IPS-20b (cell line): Measurements from ENCODE around the gene PIK3IP1.

ENCODE experiments used
- H3K27ac ChIP-seq: one replicate; pipeline ENCODE4 v1.5.1; 2013; ENCODE audit warnings: low read length
- H3K27me3 ChIP-seq: 2 replicates; pipeline ENCODE4 v1.6.1; 2013; ENCODE audit warnings: mild to moderate bottlenecking, low read length, inconsistent platforms; ENCODE audit not compliant: insufficient read depth
- H3K36me3 ChIP-seq: 2 replicates; pipeline ENCODE4 v1.6.1; 2013; ENCODE audit warnings: low read depth, mild to moderate bottlenecking, inconsistent platforms, low read length, moderate library complexity; ENCODE audit not compliant: insufficient read depth
- H3K4me1 ChIP-seq: 2 replicates; pipeline ENCODE4 v1.6.1; 2013; ENCODE audit warnings: mild to moderate bottlenecking, control low read depth, inconsistent platforms, low read length, moderate library complexity; ENCODE audit not compliant: insufficient read depth
- H3K4me3 ChIP-seq: 2 replicates; pipeline ENCODE4 v1.5.1; 2013; ENCODE audit warnings: mild to moderate bottlenecking, low read length, inconsistent platforms
- H3K9ac ChIP-seq: 2 replicates; pipeline ENCODE4 v1.6.1; 2013; ENCODE audit warnings: low read depth, mild to moderate bottlenecking, inconsistent platforms, low read length, moderate library complexity
- H3K9me3 ChIP-seq: 2 replicates; pipeline ENCODE4 v1.6.1; 2013; ENCODE audit warnings: mild to moderate bottlenecking, low read depth, low read length, inconsistent platforms; ENCODE audit not compliant: insufficient read depth

The PIK3IP1 gene

GRCh38 chr22:31286360-31287255 lies 5.7 kb downstream of the PIK3IP1 start:
- H3K4me3 ChIP-seq = no peak overlapping the region
- peaks cover 32% of the 10 kb centered on the region for H3K27me3 ChIP-seq
- no peaks in the 10 kb centered on the region for H3K9me3 ChIP-seq
- H3K27ac ChIP-seq = no peak overlapping the region
- H3K4me1 ChIP-seq = peaks cover 2% of the 10 kb centered on the region; the same call in 1 of the 2 replicates
- no peak overlapping the region for H3K9ac ChIP-seq
- no peaks in the 10 kb centered on the region for H3K36me3 ChIP-seq

- H3K36me3 ChIP-seq = peaks cover 11% of the 10 kb centered on the region; the same call in 1 of the 2 replicates
- H3K27me3 ChIP-seq = peaks cover 13% of the 10 kb centered on the region
- H3K9ac ChIP-seq = no peak overlapping the region
- no peak overlapping the region for H3K4me3 ChIP-seq
- H3K9me3 ChIP-seq = no peaks in the 10 kb centered on the region
- no peaks in the 10 kb centered on the region for H3K4me1 ChIP-seq
- H3K27ac ChIP-seq = no peak overlapping the region
These were observed 7.8 kb downstream of the PIK3IP1 start for GRCh38 chr22:31284281-31285155.

GRCh38 chr22:31282748-31283468 lies 9.4 kb downstream of the PIK3IP1 start:
- Histone ChIP-seq H3K27me3 (no peaks in the 10 kb centered on the region), H3K36me3 (peaks cover 27% of the 10 kb centered on the region), H3K27ac (no peak overlapping the region), H3K9me3 (no peaks in the 10 kb centered on the region), H3K4me1 (no peaks in the 10 kb centered on the region), H3K4me3 (no peak overlapping the region), H3K9ac (no peak overlapping the region)

GRCh38 chr22:31281733-31282132 lies 10.6 kb downstream of the PIK3IP1 start:
- Histone ChIP-seq H3K4me1 (no peaks in the 10 kb centered on the region), H3K9me3 (no peaks in the 10 kb centered on the region), H3K27me3 (no peaks in the 10 kb centered on the region), H3K4me3 (no peak overlapping the region), H3K27ac (no peak overlapping the region), H3K36me3 (peaks cover 37% of the 10 kb centered on the region), H3K9ac (no peak overlapping the region)

GRCh38 chr22:31279821-31280505 lies 12.3 kb downstream of the PIK3IP1 start:
- Histone ChIP-seq H3K4me3 (no peak overlapping the region), H3K27me3 (no peaks in the 10 kb centered on the region), H3K4me1 (no peaks in the 10 kb centered on the region), H3K27ac (no peak overlapping the region), H3K36me3 (peaks cover 46% of the 10 kb centered on the region), H3K9me3 (no peaks in the 10 kb centered on the region), H3K9ac (no peak overlapping the region)

GRCh38 chr22:31279327-31279669 lies 13.0 kb downstream of the PIK3IP1 start:
- no peak overlapping the region for H3K27ac ChIP-seq
- H3K4me1 ChIP-seq = no peaks in the 10 kb centered on the region
- H3K4me3 ChIP-seq = no peak overlapping the region

GRCh38 chr22:31278626-31279326 lies 13.5 kb downstream of the PIK3IP1 start:
- no peak overlapping the region for H3K4me3 ChIP-seq
- no peak overlapping the region for H3K27ac ChIP-seq
- no peaks in the 10 kb centered on the region for H3K27me3 ChIP-seq
- H3K9ac ChIP-seq = no peak overlapping the region
- H3K4me1 ChIP-seq = no peaks in the 10 kb centered on the region
- H3K36me3 ChIP-seq = peaks cover 56% of the 10 kb centered on the region
- no peaks in the 10 kb centered on the region for H3K9me3 ChIP-seq

More at GRCh38 chr22:31279327-31279669, 13.0 kb downstream of the PIK3IP1 start:
- H3K36me3 ChIP-seq = peaks cover 51% of the 10 kb centered on the region
- H3K27me3 ChIP-seq = no peaks in the 10 kb centered on the region
- H3K9ac ChIP-seq = no peak overlapping the region
- no peaks in the 10 kb centered on the region for H3K9me3 ChIP-seq

GRCh38 chr22:31278151-31278621 lies 14.1 kb downstream of the PIK3IP1 start:
- Histone ChIP-seq H3K9me3 (no peaks in the 10 kb centered on the region), H3K9ac (no peak overlapping the region), H3K36me3 (peaks cover 62% of the 10 kb centered on the region), H3K27me3 (no peaks in the 10 kb centered on the region), H3K4me3 (no peak overlapping the region), H3K27ac (no peak overlapping the region), H3K4me1 (no peaks in the 10 kb centered on the region)

GRCh38 chr22:31277741-31278140 lies 14.5 kb downstream of the PIK3IP1 start:
- Histone ChIP-seq H3K27me3 (no peaks in the 10 kb centered on the region), H3K9ac (no peak overlapping the region), H3K27ac (no peak overlapping the region), H3K36me3 (peaks cover 65% of the 10 kb centered on the region), H3K9me3 (no peaks in the 10 kb centered on the region), H3K4me1 (no peaks in the 10 kb centered on the region), H3K4me3 (no peak overlapping the region)

- H3K36me3 ChIP-seq = peaks cover 73% of the 10 kb centered on the region
These were observed 15.7 kb downstream of the PIK3IP1 start for GRCh38 chr22:31276426-31277167.

More at GRCh38 chr22:31276426-31277167, 15.7 kb downstream of the PIK3IP1 start:
- no peak overlapping the region for H3K4me3 ChIP-seq
- no peak overlapping the region for H3K27ac ChIP-seq
- no peaks in the 10 kb centered on the region for H3K9me3 ChIP-seq
- no peak overlapping the region for H3K9ac ChIP-seq
- H3K27me3 ChIP-seq = no peaks in the 10 kb centered on the region
- no peaks in the 10 kb centered on the region for H3K4me1 ChIP-seq
